OCI-LY1 (cell line): Measurements from ENCODE around the gene ATP8A2.

ENCODE experiments used
- H2AFZ ChIP-seq: fragments of 200-600 bp; sonication (generic), shearing (Covaris generic); 2 replicates; pipeline ENCODE4 v1.6.0; 2014; ENCODE audit warnings: antibody characterized with exemption, mild to moderate bottlenecking, low read length
- H3F3A ChIP-seq: fragments of 200-600 bp; sonication (generic), shearing (Covaris generic); 2 replicates; pipeline ENCODE4 v1.6.0; 2014; ENCODE audit warnings: mild to moderate bottlenecking, antibody characterized with exemption, low read length, moderate library complexity; ENCODE audit not compliant: insufficient read depth
- H3K27ac ChIP-seq: fragments of 200-600 bp; sonication (generic); 2 replicates; pipeline ENCODE4 v1.5.1; 2014; ENCODE audit warnings: low read length, mixed run types, mild to moderate bottlenecking, low read depth; ENCODE audit not compliant: poor library complexity, severe bottlenecking
- H3K27me3 ChIP-seq: fragments of 200-600 bp; sonication (generic); 2 replicates; pipeline ENCODE4 v1.6.0; 2014; ENCODE audit warnings: antibody characterized with exemption, mild to moderate bottlenecking, low read length, moderate library complexity; ENCODE audit not compliant: insufficient read depth
- H3K36me3 ChIP-seq: fragments of 200-600 bp; sonication (generic); 2 replicates; pipeline ENCODE4 v1.6.1; 2014; ENCODE audit warnings: mild to moderate bottlenecking, antibody characterized with exemption, low read length, moderate library complexity, mixed read lengths; ENCODE audit not compliant: insufficient read depth
- H3K4me1 ChIP-seq: fragments of 200-600 bp; sonication (generic); 2 replicates; pipeline ENCODE4 v1.5.1; 2014; ENCODE audit warnings: mild to moderate bottlenecking, low read length, moderate library complexity; ENCODE audit not compliant: insufficient read depth, severe bottlenecking
- H3K4me2 ChIP-seq: fragments of 200-600 bp; sonication (generic), shearing (Covaris generic); 2 replicates; pipeline ENCODE4 v1.6.1; 2014; ENCODE audit warnings: low read length
- H3K4me3 ChIP-seq: fragments of 200-600 bp; sonication (generic); 2 replicates; pipeline ENCODE4 v1.5.1; 2014; ENCODE audit warnings: low read length, low read depth, mild to moderate bottlenecking, mixed read lengths; ENCODE audit not compliant: poor library complexity, severe bottlenecking
- H3K79me2 ChIP-seq: fragments of 200-600 bp; shearing (Covaris generic); 2 replicates; pipeline ENCODE4 v1.6.1; 2016; ENCODE audit warnings: mixed run types, low read length, mixed read lengths; ENCODE audit not compliant: insufficient read depth
- H3K9ac ChIP-seq: fragments of 200-600 bp; sonication (generic), shearing (Covaris generic); 2 replicates; pipeline ENCODE4 v1.6.1; 2014; ENCODE audit warnings: mild to moderate bottlenecking, low read length, mixed read lengths
- H3K9me2 ChIP-seq: fragments of 200-600 bp; sonication (generic), shearing (Covaris generic); 2 replicates; pipeline ENCODE4 v1.6.1; 2014; ENCODE audit warnings: low read depth, mild to moderate bottlenecking, low read length, mixed read lengths
- H3K9me3 ChIP-seq: fragments of 200-600 bp; shearing (Covaris generic); 2 replicates; pipeline ENCODE4 v1.6.1; 2014; ENCODE audit warnings: low read length, mixed read lengths
- H4K20me1 ChIP-seq: fragments of 200-600 bp; sonication (generic), shearing (Covaris generic); 2 replicates; pipeline ENCODE4 v1.6.0; 2016; ENCODE audit warnings: mild to moderate bottlenecking, low read length; ENCODE audit not compliant: insufficient read depth
- EZH2 ChIP-seq: fragments of 200-600 bp; sonication (generic), shearing (Covaris generic); IDR thresholded peaks from 2 replicates; pipeline ENCODE4 v1.8.0; 2017; ENCODE audit warnings: borderline replicate concordance, mixed run types, mild to moderate bottlenecking, antibody characterized with exemption, low read length, moderate library complexity, mixed read lengths
- TF ChIP-seq, protein P1 (sequence below): fragments of 200-600 bp; sonication (generic), shearing (Covaris generic); IDR thresholded peaks from 2 replicates; pipeline ENCODE4 v1.5.1; 2017; ENCODE audit warnings: mild to moderate bottlenecking, antibody characterized with exemption, low read length, moderate library complexity, mixed read lengths

The ATP8A2 gene

DNA sequence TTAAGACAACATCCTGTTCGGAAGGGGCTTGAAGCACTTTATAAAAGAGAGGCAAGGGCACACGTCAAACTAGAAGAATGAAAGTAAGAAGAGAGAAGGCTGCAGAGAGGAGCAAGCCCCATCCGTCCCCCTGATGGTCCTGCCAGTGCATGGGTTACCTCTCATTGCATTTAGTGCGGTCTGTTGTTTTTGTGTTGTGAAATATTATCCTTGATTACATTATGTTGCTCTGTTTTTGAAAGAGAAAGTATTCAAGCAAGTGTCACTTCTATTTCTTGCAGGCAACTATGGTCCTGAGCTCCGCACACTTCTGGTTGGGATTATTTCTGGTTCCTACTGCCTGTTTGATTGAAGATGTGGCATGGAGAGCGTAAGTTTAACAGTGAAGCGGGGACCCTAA lies 589.5 kb downstream of the ATP8A2 start:
- no peak for TF ChIP-seq EZH2
- TF ChIP-seq, protein P1, sequence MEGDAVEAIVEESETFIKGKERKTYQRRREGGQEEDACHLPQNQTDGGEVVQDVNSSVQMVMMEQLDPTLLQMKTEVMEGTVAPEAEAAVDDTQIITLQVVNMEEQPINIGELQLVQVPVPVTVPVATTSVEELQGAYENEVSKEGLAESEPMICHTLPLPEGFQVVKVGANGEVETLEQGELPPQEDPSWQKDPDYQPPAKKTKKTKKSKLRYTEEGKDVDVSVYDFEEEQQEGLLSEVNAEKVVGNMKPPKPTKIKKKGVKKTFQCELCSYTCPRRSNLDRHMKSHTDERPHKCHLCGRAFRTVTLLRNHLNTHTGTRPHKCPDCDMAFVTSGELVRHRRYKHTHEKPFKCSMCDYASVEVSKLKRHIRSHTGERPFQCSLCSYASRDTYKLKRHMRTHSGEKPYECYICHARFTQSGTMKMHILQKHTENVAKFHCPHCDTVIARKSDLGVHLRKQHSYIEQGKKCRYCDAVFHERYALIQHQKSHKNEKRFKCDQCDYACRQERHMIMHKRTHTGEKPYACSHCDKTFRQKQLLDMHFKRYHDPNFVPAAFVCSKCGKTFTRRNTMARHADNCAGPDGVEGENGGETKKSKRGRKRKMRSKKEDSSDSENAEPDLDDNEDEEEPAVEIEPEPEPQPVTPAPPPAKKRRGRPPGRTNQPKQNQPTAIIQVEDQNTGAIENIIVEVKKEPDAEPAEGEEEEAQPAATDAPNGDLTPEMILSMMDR = no peak
- H3K79me2 ChIP-seq = no peaks in the 10 kb centered on the region
- H4K20me1 ChIP-seq = no peaks in the 10 kb centered on the region
- no peak overlapping the region for H3K4me3 ChIP-seq
- H3K27me3 ChIP-seq = no peaks in the 10 kb centered on the region
- H2AFZ ChIP-seq = no peak overlapping the region
- no peaks in the 10 kb centered on the region for H3K36me3 ChIP-seq
- H3K4me1 ChIP-seq = no peaks in the 10 kb centered on the region
- no peaks in the 10 kb centered on the region for H3K9me2 ChIP-seq
- H3F3A ChIP-seq = no peaks in the 10 kb centered on the region
- H3K27ac ChIP-seq = no peak overlapping the region
- no peak overlapping the region for H3K9ac ChIP-seq
- no peaks in the 10 kb centered on the region for H3K9me3 ChIP-seq
- H3K4me2 ChIP-seq = no peak overlapping the region

DNA sequence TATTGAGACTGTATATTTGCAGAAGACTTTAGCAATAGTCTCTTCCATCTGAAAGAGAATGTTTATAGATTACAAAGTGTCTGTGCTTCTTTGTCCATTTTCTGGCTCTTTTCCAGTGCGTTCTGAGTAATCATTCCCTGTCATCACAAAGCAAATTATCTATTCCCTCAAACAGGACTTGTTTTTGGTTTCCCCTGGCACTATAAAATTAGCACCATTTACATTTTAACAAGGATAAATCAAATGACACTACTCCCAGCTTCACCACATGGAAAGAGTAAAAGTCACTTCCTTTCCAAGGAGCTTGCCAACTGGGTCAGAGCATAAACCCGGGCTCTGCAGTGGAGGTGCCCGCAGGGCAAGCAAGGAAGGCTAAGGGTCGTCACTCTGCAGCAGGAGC lies 591.9 kb downstream of the ATP8A2 start:
- no peak for TF ChIP-seq EZH2
- TF ChIP-seq, protein P1 = no peak

DNA sequence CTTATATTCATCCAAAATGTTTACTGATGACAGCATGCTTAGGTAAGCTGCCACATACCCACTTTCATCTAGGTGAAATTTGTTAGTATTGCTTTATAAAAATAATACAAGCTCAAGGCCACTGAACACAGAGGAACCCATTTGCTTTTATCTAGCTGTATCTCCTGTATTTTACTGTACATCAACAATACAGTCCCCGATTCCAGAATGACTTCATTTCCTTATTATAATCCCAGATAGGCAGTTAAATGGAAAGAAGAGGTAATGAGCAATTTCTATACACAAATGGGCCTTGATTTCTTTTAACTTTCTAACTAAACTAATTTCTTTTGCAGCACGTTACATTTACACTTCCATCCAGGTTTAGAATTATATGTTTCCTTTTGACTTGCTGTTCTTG lies 593.8 kb downstream of the ATP8A2 start:
- H3F3A ChIP-seq = no peaks in the 10 kb centered on the region
- no peak overlapping the region for H3K27ac ChIP-seq
- H3K9me3 ChIP-seq = no peaks in the 10 kb centered on the region
- TF ChIP-seq EZH2 = no peak
- TF ChIP-seq, protein P1 = no peak
- H4K20me1 ChIP-seq = no peaks in the 10 kb centered on the region
- no peak overlapping the region for H3K4me2 ChIP-seq
- H3K79me2 ChIP-seq = no peaks in the 10 kb centered on the region
- no peak overlapping the region for H2AFZ ChIP-seq
- no peaks in the 10 kb centered on the region for H3K9me2 ChIP-seq
- H3K36me3 ChIP-seq = no peaks in the 10 kb centered on the region
- H3K4me1 ChIP-seq = no peaks in the 10 kb centered on the region
- H3K27me3 ChIP-seq = no peaks in the 10 kb centered on the region
- H3K4me3 ChIP-seq = no peak overlapping the region
- no peak overlapping the region for H3K9ac ChIP-seq

More for the DNA sequence above, 591.9 kb downstream of the ATP8A2 start:
- H3F3A ChIP-seq = no peaks in the 10 kb centered on the region
- no peak overlapping the region for H2AFZ ChIP-seq
- no peaks in the 10 kb centered on the region for H3K27me3 ChIP-seq
- H3K9me3 ChIP-seq = no peaks in the 10 kb centered on the region
- H3K4me1 ChIP-seq = no peaks in the 10 kb centered on the region
- H3K4me2 ChIP-seq = no peak overlapping the region
- H3K27ac ChIP-seq = no peak overlapping the region
- H3K36me3 ChIP-seq = no peaks in the 10 kb centered on the region
- no peaks in the 10 kb centered on the region for H3K79me2 ChIP-seq
- no peak overlapping the region for H3K9ac ChIP-seq
- no peaks in the 10 kb centered on the region for H4K20me1 ChIP-seq
- no peaks in the 10 kb centered on the region for H3K9me2 ChIP-seq
- no peak overlapping the region for H3K4me3 ChIP-seq
